Measurements from ENCODE around the gene COA8. TPM values are rescaled to one million over a fixed set of nuclear protein-coding genes. Genes with fewer than 3 reads are reported as not detected.

COA8 gene
- 10 to 100 TPM in 11 of 12 donors, not detected in 1; 35.9 to 76.5 (median 53.0) TPM for polyA plus RNA-seq (ENCODE audit: insufficient read length in 12 of 12)
- long read RNA-seq, donor 1, transcript APOPT1-201 (5 exons, 2,523 nt) = major isoform, 27 of 38 reads
- long read RNA-seq, donor 1, partial matches to known transcripts = 7 of 38 reads
- long read RNA-seq, donor 1, other reads (novel, unspliced or antisense) = 0 of 38 reads
- long read RNA-seq, donor 2, transcript APOPT1-202 (3 exons, 575 nt) = minor isoform, 12 of 46 reads
- long read RNA-seq, donor 2, transcript APOPT1-203 (4 exons, 782 nt) = minor isoform, 6 of 46 reads
- long read RNA-seq, donor 2, transcript APOPT1-208 (6 exons, 770 nt) = minor isoform, 5 of 46 reads
- long read RNA-seq, donor 2, transcript APOPT1-201 (5 exons, 2,523 nt) = major isoform, 21 of 46 reads
- long read RNA-seq, donor 2, partial matches to known transcripts = 0 of 46 reads
- long read RNA-seq, donor 2, other reads (novel, unspliced or antisense) = 0 of 46 reads
- long read RNA-seq, donor 3, transcript APOPT1-202 (3 exons, 575 nt) = minor isoform, 6 of 20 reads
- long read RNA-seq, donor 3, transcript APOPT1-201 (5 exons, 2,523 nt) = major isoform, 13 of 20 reads
- long read RNA-seq, donor 3, partial matches to known transcripts = 0 of 20 reads
- long read RNA-seq, donor 3, other reads (novel, unspliced or antisense) = 0 of 20 reads
- long read RNA-seq, donor 4, transcript APOPT1-201 (5 exons, 2,523 nt) = major isoform, 5 of 9 reads
- long read RNA-seq, donor 4, partial matches to known transcripts = 0 of 9 reads
- long read RNA-seq, donor 4, other reads (novel, unspliced or antisense) = 0 of 9 reads
- long read RNA-seq, donor 5, transcript APOPT1-201 (5 exons, 2,523 nt) = major isoform, 36 of 54 reads
- long read RNA-seq, donor 5, transcript APOPT1-202 (3 exons, 575 nt) = minor isoform, 12 of 54 reads
- long read RNA-seq, donor 5, partial matches to known transcripts = 0 of 54 reads
- long read RNA-seq, donor 5, other reads (novel, unspliced or antisense) = 0 of 54 reads
- long read RNA-seq, donor 6, transcript APOPT1-201 (5 exons, 2,523 nt) = major isoform, 8 of 17 reads
- long read RNA-seq, donor 6, transcript APOPT1-202 (3 exons, 575 nt) = minor isoform, 5 of 17 reads
- long read RNA-seq, donor 6, partial matches to known transcripts = 0 of 17 reads
- long read RNA-seq, donor 6, other reads (novel, unspliced or antisense) = 0 of 17 reads
- long read RNA-seq, donor 7, transcript APOPT1-202 (3 exons, 575 nt) = minor isoform, 6 of 26 reads
- long read RNA-seq, donor 7, transcript APOPT1-201 (5 exons, 2,523 nt) = major isoform, 16 of 26 reads
- long read RNA-seq, donor 7, partial matches to known transcripts = 0 of 26 reads
- long read RNA-seq, donor 7, other reads (novel, unspliced or antisense) = 0 of 26 reads
- long read RNA-seq, donor 8, transcript APOPT1-202 (3 exons, 575 nt) = minor isoform, 7 of 34 reads
- long read RNA-seq, donor 8, transcript APOPT1-201 (5 exons, 2,523 nt) = major isoform, 20 of 34 reads
- long read RNA-seq, donor 8, partial matches to known transcripts = 0 of 34 reads
- long read RNA-seq, donor 8, other reads (novel, unspliced or antisense) = 0 of 34 reads
- long read RNA-seq, donor 9, transcript APOPT1-201 (5 exons, 2,523 nt) = major isoform, 11 of 23 reads
- long read RNA-seq, donor 9, partial matches to known transcripts = 5 of 23 reads
- long read RNA-seq, donor 9, other reads (novel, unspliced or antisense) = 0 of 23 reads
- long read RNA-seq, donor 10, transcript APOPT1-202 (3 exons, 575 nt) = minor isoform, 8 of 51 reads
- long read RNA-seq, donor 10, transcript APOPT1-208 (6 exons, 770 nt) = minor isoform, 5 of 51 reads
- long read RNA-seq, donor 10, transcript APOPT1-201 (5 exons, 2,523 nt) = major isoform, 25 of 51 reads
- long read RNA-seq, donor 10, partial matches to known transcripts = 0 of 51 reads
- long read RNA-seq, donor 10, other reads (novel, unspliced or antisense) = 6 of 51 reads
- long read RNA-seq, donor 11, transcript APOPT1-201 (5 exons, 2,523 nt) = major isoform, 28 of 33 reads
- long read RNA-seq, donor 11, partial matches to known transcripts = 0 of 33 reads
- long read RNA-seq, donor 11, other reads (novel, unspliced or antisense) = 0 of 33 reads

GRCh38 chr14:103562429-103563225 is at the start of gene COA8, which contains the start of gene BAG5:
COA8 (plus strand) TSS chr14:103562960; CDS start chr14:103563002, 42 bp downstream.
BAG5 (minus strand) TSS chr14:103562657; CDS start chr14:103561164, 1,493 bp downstream.
- peak; percentile 87 for DNase-seq

GRCh38 chr14:103514596-103515421 is 48.0 kb upstream of the COA8 start:
- DNase-seq = no peak

- no peak for DNase-seq
Observed at GRCh38 chr14:103516426-103517173, 46.2 kb upstream of the COA8 start.

- DNase-seq = no peak
Observed at GRCh38 chr14:103517174-103517566, 45.6 kb upstream of the COA8 start.

- no peak for DNase-seq
Observed at GRCh38 chr14:103517721-103518421, 44.9 kb upstream of the COA8 start.

- DNase-seq = no peak
Observed at GRCh38 chr14:103518422-103519042, 44.2 kb upstream of the COA8 start.

GRCh38 chr14:103519043-103519836 is 43.5 kb upstream of the COA8 start:
- no peak for DNase-seq

- DNase-seq = no peak
Observed at GRCh38 chr14:103519837-103520212, 42.9 kb upstream of the COA8 start.

- DNase-seq = no peak
Observed at GRCh38 chr14:103520269-103520656, 42.5 kb upstream of the COA8 start.

GRCh38 chr14:103520657-103521437 is 41.9 kb upstream of the COA8 start:
- DNase-seq = peak; percentile 76

- no peak for DNase-seq
Observed at GRCh38 chr14:103521438-103521950, 41.3 kb upstream of the COA8 start.

- DNase-seq = no peak
Observed at GRCh38 chr14:103521951-103522563, 40.7 kb upstream of the COA8 start.

- no peak for DNase-seq
Observed at GRCh38 chr14:103522649-103523574, 39.8 kb upstream of the COA8 start, which contains the start of gene CKB. CKB (minus strand) TSS chr14:103522830; CDS start chr14:103522493, 337 bp downstream.
